Spleen (tissue), 11 donors: ENCODE data around the gene LRBA. TPM values are rescaled to one million over a fixed set of nuclear protein-coding genes. Genes with fewer than 3 reads are reported as not detected.

Source experiments
- DNase-seq: peaks from one replicate; pipeline ENCODE4 v3.0.0-alpha.2; 2020
- H3K27ac ChIP-seq, 8 donors: fragments of 200-600 bp; sonication (generic) in 7 of 8; 1 replicate in 4 of 8; 2 replicates in 4 of 8; pipeline versions ENCODE4 v1.5.0 to v1.8.0; 2016 to 2021; ENCODE audit warnings: inconsistent platforms in 4 of 8, mild to moderate bottlenecking in 4 of 8, moderate library complexity in 1 of 8
- H3K27me3 ChIP-seq, 7 donors: fragments of 200-600 bp; sonication (generic) in 6 of 7; replicated peaks in 1 of 7; 1 replicate in 4 of 7; 2 replicates in 3 of 7; pipeline versions ENCODE4 v1.5.0 to v1.8.0; 2016 to 2021; ENCODE audit warnings: inconsistent platforms in 3 of 7, mild to moderate bottlenecking in 1 of 7
- H3K36me3 ChIP-seq, 6 donors: fragments of 200-600 bp; sonication (generic) in 5 of 6; 1 replicate in 4 of 6; 2 replicates in 2 of 6; pipeline versions ENCODE4 v1.5.0 to v1.8.0; 2016 to 2021; ENCODE audit warnings: inconsistent platforms in 2 of 6
- H3K4me1 ChIP-seq, 6 donors: fragments of 200-600 bp; sonication (generic) in 5 of 6; 1 replicate in 3 of 6; 2 replicates in 3 of 6; pipeline versions ENCODE4 v1.5.0 to v1.8.0; 2016 to 2021; ENCODE audit warnings: inconsistent platforms in 3 of 6
- H3K4me3 ChIP-seq, 8 donors: fragments of 200-600 bp; sonication (generic) in 7 of 8; 1 replicate in 4 of 8; 2 replicates in 4 of 8; pipeline versions ENCODE4 v1.5.0 to v1.8.0; 2016 to 2021; ENCODE audit warnings: inconsistent platforms in 4 of 8, mild to moderate bottlenecking in 4 of 8, moderate library complexity in 2 of 8
- H3K9me3 ChIP-seq, 8 donors: fragments of 200-600 bp; sonication (generic) in 7 of 8; 1 replicate in 4 of 8; 2 replicates in 4 of 8; pipeline versions ENCODE4 v1.5.0 to v1.8.0; 2016 to 2021; ENCODE audit warnings: inconsistent platforms in 4 of 8
- POLR2A ChIP-seq, 3 donors: fragments of 450-650 bp; IDR thresholded peaks; one replicate each; pipeline ENCODE4 v1.5.1; 2017; ENCODE audit warnings: antibody characterized with exemption in 3 of 3, mild to moderate bottlenecking in 1 of 3
- POLR2AphosphoS5 ChIP-seq, 3 donors: sonication (generic); formaldehyde crosslinking; IDR thresholded peaks; one replicate each; pipeline ENCODE4 v1.5.1; 2017; ENCODE audit warnings: antibody characterized with exemption in 3 of 3
- WGBS, 5 donors: extraction: QIAGEN DNeasy Blood & Tissue Kit in 3 of 5; methylation state at CpG; one replicate each; pipeline versions ENCODE4 v1.1.5 to v1.1.7; 2013 to 2018; 5-methylcytosine and 5-hydroxymethylcytosine counted together
- intact Hi-C: fragments of 100-400 bp; cut with DNase I; formaldehyde crosslinking; loops from one replicate; pipeline ENCODE4 v1.15.0; 2023; ENCODE audit warnings: low total_unique reads
- polyA plus RNA-seq, 3 donors: library from polyadenylated mRNA; stranded (reverse); fragments of 200-250 nt; gene quantifications; one replicate each; pipeline ENCODE4 v1.2.1, GENCODE V29; 2013
- total RNA-seq, 7 donors: library from RNA; depleted of rRNA in 3 of 7; stranded (reverse); fragments of >200 nt in 3 of 7; fragmentation: NEBNext Ultra II Directional in 4 of 7; extraction: Animal tissue kit (Norgen Biotek cat#: 25700) in 4 of 7; gene quantifications; one replicate each; pipeline versions ENCODE4 v1.1.0 to v1.2.1, GENCODE V29; 2016 to 2021
- TF ChIP-seq, protein P1 (sequence below), 11 experiments: fragments of 200-600 bp in 7 of 11; fragments of 450-650 bp in 4 of 11; sonication (generic) in 4 of 11; IDR thresholded peaks in 8 of 11; conservative IDR thresholded peaks in 3 of 11; 1 replicate in 7 of 11; 2 replicates in 4 of 11; pipeline versions ENCODE4 v1.4.0 to v1.8.0; 2016 to 2021; ENCODE audit warnings: antibody characterized with exemption in 11 of 11, inconsistent platforms in 4 of 11, mild to moderate bottlenecking in 1 of 11
- donor health status: healthy with polysubstance abuse.
- donor health status: DM: no; HTN: no; CAD: no; lungs with moderate emphysema.
- donor health status: DM: no; HTN: no; CAD: no.
- donor health status: Bipolar disorder and iron deficiency.
- donor health status: healthy.
- donor health status: DM: no; HTN: no; CAD: no.
- donor health status: DM: yes; HTN: yes; CAD: no.

LRBA gene
- total and polyA plus RNA-seq, 10 donors = 8.2 to 84.9 (median 50.5) TPM

- no peak overlapping the region for H3K27ac ChIP-seq
- no peaks in the 10 kb centered on the region for H3K9me3 ChIP-seq
- H3K27me3 ChIP-seq = no peaks in the 10 kb centered on the region
- no peaks in the 10 kb centered on the region for H3K4me1 ChIP-seq
- DNase-seq = no peak
- no peak overlapping the region for H3K4me3 ChIP-seq
- 89 to 97% (median 92%) methylated on average over 9 to 23 of the region's 23 CpGs for WGBS, 5 donors
- H3K36me3 ChIP-seq = peaks cover 0 to 26% (median 0%) of the 10 kb centered on the region in 6 donors
- TF ChIP-seq POLR2A (IDR thresholded peaks at IDR 0.05) = no peak
- TF ChIP-seq, protein P1, sequence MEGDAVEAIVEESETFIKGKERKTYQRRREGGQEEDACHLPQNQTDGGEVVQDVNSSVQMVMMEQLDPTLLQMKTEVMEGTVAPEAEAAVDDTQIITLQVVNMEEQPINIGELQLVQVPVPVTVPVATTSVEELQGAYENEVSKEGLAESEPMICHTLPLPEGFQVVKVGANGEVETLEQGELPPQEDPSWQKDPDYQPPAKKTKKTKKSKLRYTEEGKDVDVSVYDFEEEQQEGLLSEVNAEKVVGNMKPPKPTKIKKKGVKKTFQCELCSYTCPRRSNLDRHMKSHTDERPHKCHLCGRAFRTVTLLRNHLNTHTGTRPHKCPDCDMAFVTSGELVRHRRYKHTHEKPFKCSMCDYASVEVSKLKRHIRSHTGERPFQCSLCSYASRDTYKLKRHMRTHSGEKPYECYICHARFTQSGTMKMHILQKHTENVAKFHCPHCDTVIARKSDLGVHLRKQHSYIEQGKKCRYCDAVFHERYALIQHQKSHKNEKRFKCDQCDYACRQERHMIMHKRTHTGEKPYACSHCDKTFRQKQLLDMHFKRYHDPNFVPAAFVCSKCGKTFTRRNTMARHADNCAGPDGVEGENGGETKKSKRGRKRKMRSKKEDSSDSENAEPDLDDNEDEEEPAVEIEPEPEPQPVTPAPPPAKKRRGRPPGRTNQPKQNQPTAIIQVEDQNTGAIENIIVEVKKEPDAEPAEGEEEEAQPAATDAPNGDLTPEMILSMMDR (IDR thresholded peaks at IDR 0.05 in 8 of 11, conservative IDR thresholded peaks at IDR 0.05 in 3 of 11) = no peak
- no peak for TF ChIP-seq POLR2AphosphoS5 (IDR thresholded peaks at IDR 0.05)
- intact Hi-C loops = no loop called here
Observed at GRCh38 chr4:150256225-150256620, 758.9 kb downstream of the LRBA start.

GRCh38 chr4:150255610-150256224 is 759.4 kb downstream of the LRBA start:
- intact Hi-C loops = no loop called here
- Histone ChIP-seq H3K9me3 (no peaks in the 10 kb centered on the region), H3K36me3 (peaks cover 0 to 26% (median 0%) of the 10 kb centered on the region in 6 donors), H3K4me3 (no peak overlapping the region), H3K27ac (no peak overlapping the region), H3K27me3 (no peaks in the 10 kb centered on the region), H3K4me1 (no peaks in the 10 kb centered on the region)
- 87 to 95% (median 91%) methylated on average over 11 to 16 of the region's 16 CpGs for WGBS, 5 donors
- TF ChIP-seq, protein P1 (IDR thresholded peaks at IDR 0.05 in 8 of 11, conservative IDR thresholded peaks at IDR 0.05 in 3 of 11) = no peak
- TF ChIP-seq POLR2AphosphoS5 (IDR thresholded peaks at IDR 0.05) = no peak
- DNase-seq = no peak

GRCh38 chr4:150253965-150254630 is 761.0 kb downstream of the LRBA start:
- WGBS, 5 donors = 78 to 85% (median 81%) methylated on average over 18 of the region's 18 CpGs
- TF ChIP-seq, protein P1 (IDR thresholded peaks at IDR 0.05 in 8 of 11, conservative IDR thresholded peaks at IDR 0.05 in 3 of 11) = no peak
- TF ChIP-seq POLR2A (IDR thresholded peaks at IDR 0.05) (no peak), POLR2AphosphoS5 (IDR thresholded peaks at IDR 0.05) (no peak)
- Histone ChIP-seq H3K27me3 (no peaks in the 10 kb centered on the region), H3K4me1 (no peaks in the 10 kb centered on the region), H3K4me3 (no peak overlapping the region), H3K36me3 (peaks cover 0 to 30% (median 0%) of the 10 kb centered on the region in 6 donors), H3K27ac (no peak overlapping the region), H3K9me3 (no peaks in the 10 kb centered on the region)
- intact Hi-C loops = no loop called here
- no peak for DNase-seq

DNA sequence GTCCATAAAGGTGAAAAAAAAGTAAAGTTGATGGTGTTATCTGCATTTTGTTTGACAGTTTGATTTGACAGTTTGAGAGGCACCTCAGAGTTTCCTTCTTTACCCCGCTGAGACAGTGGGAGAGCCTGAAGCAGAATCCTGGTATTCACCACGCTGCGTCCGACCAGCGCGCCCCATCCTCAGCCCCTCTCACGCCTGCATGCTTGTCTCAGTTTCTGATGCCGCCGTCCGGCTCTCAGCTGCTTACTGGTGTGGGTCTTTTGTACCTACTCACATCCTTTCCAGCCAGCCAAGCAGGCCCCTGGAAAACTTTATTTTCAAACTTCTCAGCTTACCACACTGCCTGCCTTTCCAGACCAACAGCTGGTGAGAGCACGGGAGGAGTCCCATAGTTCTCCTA is 761.7 kb downstream of the LRBA start:
- Histone ChIP-seq H3K36me3 (peaks cover 0 to 32% (median 0%) of the 10 kb centered on the region in 6 donors), H3K4me1 (no peaks in the 10 kb centered on the region), H3K27me3 (no peaks in the 10 kb centered on the region), H3K4me3 (no peak overlapping the region), H3K27ac (no peak overlapping the region), H3K9me3 (no peaks in the 10 kb centered on the region)
- DNase-seq = no peak
- 89 to 98% (median 94%) methylated on average over 11 of the region's 11 CpGs for WGBS, 5 donors
- intact Hi-C loops = no loop called here
- no peak for TF ChIP-seq POLR2A (IDR thresholded peaks at IDR 0.05)
- TF ChIP-seq POLR2AphosphoS5 (IDR thresholded peaks at IDR 0.05) = no peak
- TF ChIP-seq, protein P1 (IDR thresholded peaks at IDR 0.05 in 8 of 11, conservative IDR thresholded peaks at IDR 0.05 in 3 of 11) = no peak
